Measurements from ENCODE around the gene MAPK9.
A peak's percentile ranks its signal among the peaks of the same experiment; 100 is the strongest.

The MAPK9 gene

GRCh38 chr5:180324601-180324950 is 32.7 kb upstream of the MAPK9 start:
- no peak for TF ChIP-seq CTCF (conservative IDR thresholded peaks at IDR 0.05)
- no peak for TF ChIP-seq ZFX (IDR thresholded peaks at IDR 0.05)
- H3K27ac ChIP-seq: no peak overlapping the region

GRCh38 chr5:180323941-180324600 is 32.2 kb upstream of the MAPK9 start:
- TF ChIP-seq CTCF (conservative IDR thresholded peaks at IDR 0.05): no peak
- TF ChIP-seq ZFX (IDR thresholded peaks at IDR 0.05): no peak
- H3K27ac ChIP-seq: no peak overlapping the region

GRCh38 chr5:180323160-180323559 is 31.3 kb upstream of the MAPK9 start:
- TF ChIP-seq CTCF (conservative IDR thresholded peaks at IDR 0.05): no peak
- no peak for TF ChIP-seq ZFX (IDR thresholded peaks at IDR 0.05)
- H3K27ac ChIP-seq: no peak overlapping the region

GRCh38 chr5:180318456-180319089 is 26.7 kb upstream of the MAPK9 start:
- TF ChIP-seq ZFX (IDR thresholded peaks at IDR 0.05): no peak
- TF ChIP-seq CTCF (conservative IDR thresholded peaks at IDR 0.05): no peak
- no peak overlapping the region for H3K27ac ChIP-seq

GRCh38 chr5:180316586-180316985 is 24.7 kb upstream of the MAPK9 start:
- no peak overlapping the region for H3K27ac ChIP-seq
- TF ChIP-seq ZFX (IDR thresholded peaks at IDR 0.05): no peak
- TF ChIP-seq CTCF (conservative IDR thresholded peaks at IDR 0.05): no peak

- no peak for TF ChIP-seq ZFX (IDR thresholded peaks at IDR 0.05)
- TF ChIP-seq CTCF (conservative IDR thresholded peaks at IDR 0.05): peak; percentile 99
- H3K27ac ChIP-seq: no peak overlapping the region
Measured at GRCh38 chr5:180315762-180316212, 23.9 kb upstream of the MAPK9 start.

GRCh38 chr5:180313677-180314505 is 22.0 kb upstream of the MAPK9 start:
- TF ChIP-seq CTCF (conservative IDR thresholded peaks at IDR 0.05) (no peak), ZFX (IDR thresholded peaks at IDR 0.05) (no peak)
- H3K27ac ChIP-seq: no peak overlapping the region
